H1 (cell line): ENCODE results near the gene GSK3B. TPM values are rescaled to one million over a fixed set of nuclear protein-coding genes. Genes with fewer than 3 reads are reported as not detected.

Experiments used
- CTCF ChIA-PET: fragments of 300-600 bp; sonication (Branson Sonifier 250); formaldehyde crosslinking; loops from one replicate; lab custom pipeline; 2021; ENCODE audit not compliant: partially characterized antibody; lab: Charles Lee
- POLR2A ChIA-PET: fragments of 300-600 bp; sonication (Branson Sonifier 250); formaldehyde crosslinking; loops from one replicate; lab custom pipeline; 2021; ENCODE audit warnings: inconsistent platforms; ENCODE audit not compliant: partially characterized antibody; lab: Charles Lee
- DNase-seq, 2 experiments: peaks; one replicate each; pipeline versions ENCODE4 v3.0.0 to v3.0.0-alpha.2; 2010 to 2022; ENCODE audit warnings: low spot score in 2 of 2, low read depth in 1 of 2, mixed read lengths in 1 of 2
- FAIRE-seq: peaks from 2 replicates; lab custom pipeline; 2011; peaks lifted over from hg19 to GRCh38; lab: Jason Lieb, UNC
- H2AFZ ChIP-seq: 2 replicates; pipeline ENCODE4 v1.8.1; 2012; ENCODE audit warnings: low read length, inconsistent platforms
- H2AK5ac ChIP-seq: 2 replicates; pipeline ENCODE4 v1.6.1; 2013; ENCODE audit warnings: low read depth, low read length
- H2BK120ac ChIP-seq: replicated peaks from 2 replicates; pipeline ENCODE3; 2013; ENCODE audit warnings: low read depth, low read length, inconsistent platforms
- H2BK12ac ChIP-seq: 2 replicates; pipeline ENCODE4 v1.6.1; 2013; ENCODE audit warnings: low read depth, low read length
- H2BK15ac ChIP-seq: 2 replicates; pipeline ENCODE4 v1.6.1; 2013; ENCODE audit warnings: low read length
- H2BK20ac ChIP-seq: 2 replicates; pipeline ENCODE4 v1.6.1; 2013; ENCODE audit warnings: low read length
- H2BK5ac ChIP-seq: 2 replicates; pipeline ENCODE4 v1.6.1; 2013; ENCODE audit warnings: low read depth, low read length
- H3K14ac ChIP-seq: 2 replicates; pipeline ENCODE4 v1.6.1; 2013; ENCODE audit warnings: inconsistent platforms; ENCODE audit not compliant: insufficient read length
- H3K18ac ChIP-seq: 2 replicates; pipeline ENCODE4 v1.6.1; 2013; ENCODE audit warnings: low read length; ENCODE audit errors: extremely low read depth
- H3K23ac ChIP-seq: 2 replicates; pipeline ENCODE4 v1.6.1; 2013; ENCODE audit warnings: inconsistent platforms; ENCODE audit not compliant: insufficient read length
- H3K23me2 ChIP-seq: 2 replicates; pipeline ENCODE4 v1.6.1; 2013; ENCODE audit warnings: low read depth, low read length
- H3K27ac ChIP-seq: 2 replicates; pipeline ENCODE4 v1.6.1; 2011; ENCODE audit warnings: low read depth, low read length, inconsistent platforms
- H3K27me3 ChIP-seq, 4 experiments: replicated peaks in 1 of 4; 1 replicate in 1 of 4; 2 replicates in 3 of 4; pipeline versions ENCODE4 v1.6.1 to v1.8.1; 2011 to 2013; ENCODE audit warnings: low read length in 3 of 4, mild to moderate bottlenecking in 3 of 4, inconsistent platforms in 2 of 4, mixed read lengths in 2 of 4, moderate library complexity in 1 of 4; ENCODE audit not compliant: control insufficient read depth in 3 of 4, insufficient read depth in 3 of 4; ENCODE audit errors: extremely low read depth in 1 of 4
- H3K36me3 ChIP-seq, 4 experiments: 2 replicates each; pipeline versions ENCODE4 v1.6.1 to v1.8.1; 2011 to 2013; ENCODE audit warnings: mild to moderate bottlenecking in 4 of 4, low read length in 3 of 4, moderate library complexity in 2 of 4, control low read depth in 1 of 4, inconsistent platforms in 1 of 4; ENCODE audit not compliant: insufficient read depth in 4 of 4, control insufficient read depth in 2 of 4
- H3K4ac ChIP-seq: replicated peaks from 2 replicates; pipeline ENCODE3; 2013; ENCODE audit warnings: low read length, low read depth, mixed read lengths, inconsistent platforms; ENCODE audit not compliant: insufficient read length
- H3K4me1 ChIP-seq, 4 experiments: replicated peaks in 1 of 4; 1 replicate in 1 of 4; 2 replicates in 3 of 4; pipeline versions ENCODE4 v1.6.1 to v1.8.1; 2011 to 2013; ENCODE audit warnings: low read length in 3 of 4, inconsistent platforms in 2 of 4, mixed read lengths in 1 of 4; ENCODE audit not compliant: insufficient read depth in 4 of 4, control insufficient read depth in 3 of 4
- H3K4me2 ChIP-seq, 2 experiments: 2 replicates each; pipeline versions ENCODE4 v1.6.1 to v1.8.1; 2011 to 2013; ENCODE audit warnings: low read depth in 2 of 2, low read length in 2 of 2, control low read depth in 1 of 2, inconsistent platforms in 1 of 2, mild to moderate bottlenecking in 1 of 2; ENCODE audit not compliant: insufficient read depth in 1 of 2
- H3K4me3 ChIP-seq, 4 experiments: fragments of 200-600, 300-600 bp in 1 of 4; sonication (generic), shearing (Covaris generic), sonication (Bioruptor Twin) in 1 of 4; 2 replicates each; pipeline versions ENCODE4 v1.5.1 to v1.8.1; 2011 to 2016; ENCODE audit warnings: low read length in 4 of 4, low read depth in 3 of 4, control low read depth in 2 of 4, inconsistent platforms in 2 of 4, mild to moderate bottlenecking in 2 of 4, mixed read lengths in 1 of 4, moderate library complexity in 1 of 4; ENCODE audit not compliant: insufficient read depth in 2 of 4; ENCODE audit errors: extremely low read depth in 1 of 4
- H3K56ac ChIP-seq: replicated peaks from 2 replicates; pipeline ENCODE3; 2013; ENCODE audit warnings: low read depth, mild to moderate bottlenecking, mixed read lengths, low read length, inconsistent platforms; ENCODE audit not compliant: insufficient read length
- H3K79me1 ChIP-seq: 2 replicates; pipeline ENCODE4 v1.6.1; 2013; ENCODE audit warnings: low read depth, low read length, control low read depth
- H3K79me2 ChIP-seq, 2 experiments: 2 replicates each; pipeline versions ENCODE4 v1.6.1 to v1.8.1; 2012 to 2013; ENCODE audit warnings: low read length in 2 of 2, mild to moderate bottlenecking in 2 of 2, inconsistent platforms in 1 of 2; ENCODE audit not compliant: insufficient read depth in 2 of 2, control insufficient read depth in 1 of 2
- H3K9ac ChIP-seq, 4 experiments: replicated peaks in 1 of 4; 1 replicate in 1 of 4; 2 replicates in 3 of 4; pipeline versions ENCODE4 v1.6.1 to v1.8.1; 2011 to 2013; ENCODE audit warnings: low read depth in 3 of 4, low read length in 3 of 4, control low read depth in 2 of 4, mild to moderate bottlenecking in 2 of 4, moderate library complexity in 2 of 4, inconsistent platforms in 1 of 4; ENCODE audit errors: extremely low read depth in 1 of 4
- H3K9me3 ChIP-seq, 2 experiments: 2 replicates each; pipeline versions ENCODE4 v1.6.1 to v1.8.1; 2012 to 2013; ENCODE audit warnings: mild to moderate bottlenecking in 2 of 2, moderate library complexity in 2 of 2, control low read depth in 1 of 2, inconsistent platforms in 1 of 2, low read depth in 1 of 2, low read length in 1 of 2, mixed read lengths in 1 of 2; ENCODE audit not compliant: insufficient read depth in 2 of 2
- H4K20me1 ChIP-seq, 2 experiments: replicated peaks in 1 of 2; 2 replicates each; pipeline versions ENCODE3 to v1.8.1; 2011 to 2013; ENCODE audit warnings: inconsistent platforms in 2 of 2, low read length in 2 of 2, mild to moderate bottlenecking in 1 of 2; ENCODE audit not compliant: insufficient read depth in 2 of 2, control insufficient read depth in 1 of 2
- H4K5ac ChIP-seq: 2 replicates; pipeline ENCODE4 v1.6.1; 2013; ENCODE audit warnings: low read length, low read depth, mixed read lengths, inconsistent platforms; ENCODE audit not compliant: insufficient read length
- H4K8ac ChIP-seq: 2 replicates; pipeline ENCODE4 v1.8.0; 2013; ENCODE audit warnings: mild to moderate bottlenecking, moderate library complexity, low read length, inconsistent platforms; ENCODE audit not compliant: insufficient read depth; ENCODE audit errors: extremely low read depth
- H4K91ac ChIP-seq: replicated peaks from 2 replicates; pipeline ENCODE3; 2013; ENCODE audit warnings: low read length, mixed read lengths, inconsistent platforms; ENCODE audit not compliant: insufficient read length
- ASH2L ChIP-seq: fragments of 200-600, 300-600 bp; sonication (generic); IDR thresholded peaks from one replicate; pipeline ENCODE4 v1.7.1; 2017; ENCODE audit warnings: low read length
- BACH1 ChIP-seq: IDR thresholded peaks from 2 replicates; pipeline ENCODE4 v1.6.1; 2012; ENCODE audit warnings: low read length, improper control_type of control experiment
- CBX5 ChIP-seq: fragments of 300-800, 300-1000 bp; sonication (generic); IDR thresholded peaks from 2 replicates; pipeline ENCODE4 v1.7.1; 2016; ENCODE audit warnings: antibody characterized with exemption, low read length, low read depth
- CHD1 ChIP-seq: IDR thresholded peaks from 2 replicates; pipeline ENCODE4 v1.6.1; 2012; ENCODE audit warnings: low read depth, low read length, improper control_type of control experiment
- EGR1 ChIP-seq: IDR thresholded peaks from 2 replicates; pipeline ENCODE4 v1.6.1; 2011; ENCODE audit warnings: low read depth, low read length, borderline replicate concordance
- GTF2F1 ChIP-seq: IDR thresholded peaks from 2 replicates; pipeline ENCODE4 v1.6.1; 2012; ENCODE audit warnings: low read depth, low read length, improper control_type of control experiment, borderline replicate concordance
- JUN ChIP-seq: IDR thresholded peaks from 2 replicates; pipeline ENCODE4 v1.6.1; 2011; ENCODE audit warnings: low read depth, mild to moderate bottlenecking, improper control_type of control experiment, low read length
- KDM4A ChIP-seq: IDR thresholded peaks from one replicate; pipeline ENCODE4 v1.7.1; 2012; ENCODE audit warnings: low read depth, mild to moderate bottlenecking, moderate library complexity, low read length, inconsistent platforms; ENCODE audit not compliant: severe bottlenecking
- KDM5A ChIP-seq: fragments of 200-600 bp; IDR thresholded peaks from 2 replicates; pipeline ENCODE4 v1.7.1; 2012; ENCODE audit warnings: mild to moderate bottlenecking, low read length, inconsistent platforms, mixed read lengths
- POU5F1 ChIP-seq: IDR thresholded peaks from 2 replicates; pipeline ENCODE4 v1.6.1; 2011; ENCODE audit warnings: low read depth, mild to moderate bottlenecking, low read length, moderate library complexity
- SIX5 ChIP-seq: IDR thresholded peaks from 2 replicates; pipeline ENCODE4 v1.6.1; 2011; ENCODE audit warnings: mild to moderate bottlenecking, low read depth, low read length
- SP4 ChIP-seq: IDR thresholded peaks from 2 replicates; pipeline ENCODE4 v1.6.1; 2012; ENCODE audit warnings: low read length, inconsistent platforms
- WGBS, 2 experiments: shearing (Covaris generic) in 1 of 2; methylation state at CpG; one replicate each; pipeline versions ENCODE4 v1.1.6 to v1.1.7; 2013 to 2015; ENCODE audit warnings: low lambda C conversion rate in 2 of 2, mixed read lengths in 2 of 2, inconsistent platforms in 1 of 2, low coverage in 1 of 2, missing lambda C conversion rate in 1 of 2; ENCODE audit not compliant: insufficient replicate concordance in 2 of 2, insufficient coverage in 1 of 2, insufficient read length in 1 of 2; ENCODE audit errors: extremely low coverage in 1 of 2, missing lambda C conversion rate in 1 of 2; 5-methylcytosine and 5-hydroxymethylcytosine counted together
- polyA plus RNA-seq, 7 experiments: library from polyadenylated mRNA; depleted of rRNA in 3 of 7; stranded (reverse) in 5 of 7; unstranded in 2 of 7; fragments of >200 nt in 5 of 7; fragments of 200-250 nt in 2 of 7; gene quantifications; 1 replicate in 5 of 7; 2 replicates in 1 of 7; 4 replicates in 1 of 7; pipeline versions ENCODE4 v1.2.1 to v1.2.3, GENCODE V29; 2011 to 2013; ENCODE audit warnings: missing spikeins in 2 of 7, mixed read lengths in 2 of 7
- total RNA-seq: library from RNA; stranded (reverse); fragmentation: NEBNext Ultra II Directional; extraction: Animal tissue kit (Norgen Biotek cat#: 25700); gene quantifications from 2 replicates; pipeline ENCODE4 v1.2.1, GENCODE V29; 2021
- TF ChIP-seq, protein P1 (sequence below): IDR thresholded peaks from 2 replicates; pipeline ENCODE4 v1.6.1; 2011; ENCODE audit warnings: low read length, improper control_type of control experiment
- TF ChIP-seq, protein P2 (sequence below): IDR thresholded peaks from 2 replicates; pipeline ENCODE4 v1.6.1; 2011; ENCODE audit warnings: low read depth, mild to moderate bottlenecking, low read length; ENCODE audit not compliant: insufficient read depth

The GSK3B gene
- total and polyA plus RNA-seq, 2 of the 8 experiments (the other 6 are each of a cell fraction or from before 2014, with no cell fraction given): 24.2 to 50.7 TPM

DNA sequence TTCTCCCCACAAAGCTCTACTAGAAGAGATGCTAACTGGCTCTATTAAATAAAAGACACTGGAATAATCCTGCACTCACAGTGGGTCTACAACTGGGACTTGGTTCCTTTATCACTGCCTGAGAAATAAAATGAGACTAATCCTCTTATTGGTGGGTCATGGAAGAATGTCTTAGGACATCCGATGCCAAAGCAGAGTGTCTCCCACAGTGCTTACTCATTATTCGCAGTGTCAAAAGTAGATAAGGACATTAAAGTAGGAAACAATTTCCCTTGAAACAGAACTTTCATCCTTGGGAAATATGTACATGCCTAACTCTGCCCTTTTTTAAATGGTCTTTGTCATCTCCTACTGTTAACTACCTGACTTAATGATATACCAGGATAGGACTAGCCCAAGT lies 71.5 kb downstream of the GSK3B start:
- peaks cover 3 to 6% of the 10 kb centered on the region in 2 experiments for H4K20me1 ChIP-seq
- TF ChIP-seq GTF2F1 (no peak), KDM5A (no peak), JUN (no peak), SP4 (no peak), CHD1 (no peak), EGR1 (no peak), KDM4A (no peak), POU5F1 (no peak), SIX5 (no peak), BACH1 (no peak), ASH2L (no peak), CBX5 (no peak)
- TF ChIP-seq, protein P1, sequence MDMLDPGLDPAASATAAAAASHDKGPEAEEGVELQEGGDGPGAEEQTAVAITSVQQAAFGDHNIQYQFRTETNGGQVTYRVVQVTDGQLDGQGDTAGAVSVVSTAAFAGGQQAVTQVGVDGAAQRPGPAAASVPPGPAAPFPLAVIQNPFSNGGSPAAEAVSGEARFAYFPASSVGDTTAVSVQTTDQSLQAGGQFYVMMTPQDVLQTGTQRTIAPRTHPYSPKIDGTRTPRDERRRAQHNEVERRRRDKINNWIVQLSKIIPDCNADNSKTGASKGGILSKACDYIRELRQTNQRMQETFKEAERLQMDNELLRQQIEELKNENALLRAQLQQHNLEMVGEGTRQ: no peak
- TF ChIP-seq, protein P2, sequence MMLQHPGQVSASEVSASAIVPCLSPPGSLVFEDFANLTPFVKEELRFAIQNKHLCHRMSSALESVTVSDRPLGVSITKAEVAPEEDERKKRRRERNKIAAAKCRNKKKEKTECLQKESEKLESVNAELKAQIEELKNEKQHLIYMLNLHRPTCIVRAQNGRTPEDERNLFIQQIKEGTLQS: no peak

More for the DNA sequence above, 71.5 kb downstream of the GSK3B start:
- Histone ChIP-seq H4K5ac (no peak overlapping the region), H3K4me2 (no peak overlapping the region), H3K9ac (no peak overlapping the region), H4K91ac (no peak overlapping the region), H3K14ac (no peak overlapping the region), H2BK15ac (no peak overlapping the region), H3K36me3 (no peaks in the 10 kb centered on the region; a peak in 1 of 8 replicates), H3K4me1 (peaks cover 0 to 5% (median 0%) of the 10 kb centered on the region in 4 experiments; a peak in 3 of 7 replicates), H2BK120ac (no peak overlapping the region), H3K56ac (no peak overlapping the region), H3K9me3 (no peaks in the 10 kb centered on the region), H3K4me3 (no peak overlapping the region), H2BK20ac (no peak overlapping the region), H3K4ac (no peak overlapping the region), H3K79me1 (no peaks in the 10 kb centered on the region; the same call in 1 of the 2 replicates), H2BK5ac (no peak overlapping the region), H4K8ac (no peak overlapping the region), H3K27ac (no peak overlapping the region), H3K27me3 (no peaks in the 10 kb centered on the region), H2AFZ (no peak overlapping the region), H3K23me2 (no peaks in the 10 kb centered on the region; the same call in 1 of the 2 replicates), H3K79me2 (peaks cover 0 to 97% of the 10 kb centered on the region in 2 experiments; a peak in 3 of 4 replicates), H2AK5ac (no peak overlapping the region), H3K18ac (no peak overlapping the region), H3K23ac (no peak overlapping the region), H2BK12ac (no peak overlapping the region)
- ChIA-PET CTCF (no interaction called here), POLR2A (no interaction called here)
- no peak for FAIRE-seq
- WGBS, 2 experiments: 78% methylated on average over 2 of the region's 2 CpGs; no CpG with 5 or more reads in 1 of the 2 experiments
- no peak for DNase-seq
